ENCODE measurements around the gene SOX18.

The SOX18 gene

GRCh38 chr20:64052987-64053840 lies 3.8 kb upstream of the SOX18 start:
- no peak for DNase-seq (ENCODE audit: low read depth, low spot score)

- no peak for DNase-seq (ENCODE audit: low read depth, low spot score)
These were observed 2.9 kb upstream of the SOX18 start for GRCh38 chr20:64052326-64052722.

GRCh38 chr20:64051561-64052325 lies 2.3 kb upstream of the SOX18 start:
- DNase-seq (ENCODE audit: low read depth, low spot score) = no peak

- DNase-seq (ENCODE audit: low read depth, low spot score) = no peak
These were observed 1.6 kb upstream of the SOX18 start for GRCh38 chr20:64051033-64051452.

GRCh38 chr20:64050261-64051032 lies 1.0 kb upstream of the SOX18 start:
- DNase-seq (ENCODE audit: low read depth, low spot score) = no peak

GRCh38 chr20:64049878-64050260 lies 430 bp upstream of the SOX18 start:
- DNase-seq (ENCODE audit: low read depth, low spot score) = no peak

- DNase-seq (ENCODE audit: low read depth, low spot score) = no peak
These were observed 916 bp downstream of the SOX18 start for GRCh38 chr20:64048402-64049044.

- no peak for DNase-seq (ENCODE audit: low read depth, low spot score)
These were observed 1.5 kb downstream of the SOX18 start for GRCh38 chr20:64047968-64048401.

GRCh38 chr20:64047046-64047389 lies 2.4 kb downstream of the SOX18 start:
- DNase-seq (ENCODE audit: low read depth, low spot score) = no peak

- DNase-seq (ENCODE audit: low read depth, low spot score) = no peak
These were observed 4.0 kb downstream of the SOX18 start for GRCh38 chr20:64045346-64046011.

GRCh38 chr20:64044484-64045247 lies 4.8 kb downstream of the SOX18 start:
- DNase-seq (ENCODE audit: low read depth, low spot score) = no peak

GRCh38 chr20:64043768-64044167 lies 5.7 kb downstream of the SOX18 start:
- DNase-seq (ENCODE audit: low read depth, low spot score) = no peak

- no peak for DNase-seq (ENCODE audit: low read depth, low spot score)
These were observed 7.2 kb downstream of the SOX18 start for GRCh38 chr20:64042054-64042781.

- DNase-seq (ENCODE audit: low read depth, low spot score) = no peak
These were observed 7.7 kb downstream of the SOX18 start for GRCh38 chr20:64041781-64042053.

- DNase-seq (ENCODE audit: low read depth, low spot score) = no peak
These were observed 8.2 kb downstream of the SOX18 start for GRCh38 chr20:64041040-64041780.

- no peak for DNase-seq (ENCODE audit: low read depth, low spot score)
These were observed 9.0 kb downstream of the SOX18 start for GRCh38 chr20:64040231-64041039.

GRCh38 chr20:64039293-64040160 lies 9.9 kb downstream of the SOX18 start:
- no peak for DNase-seq (ENCODE audit: low read depth, low spot score)

Measured in activated CD4-positive, CD25-positive, alpha-beta regulatory T cell treated with anti-CD3 and anti-CD28 coated beads, Interleukin-2, amount 50 U/mL, for 16 hours (primary cell).